Prostate gland (tissue), 2 donors: ENCODE data around the gene ADCY3. TPM values are rescaled to one million over a fixed set of nuclear protein-coding genes. Genes with fewer than 3 reads are reported as not detected.

Source experiments
- DNase-seq: peaks from one replicate; pipeline ENCODE4 v3.0.0-alpha.2; 2019; ENCODE audit warnings: low spot score
- H3K27ac ChIP-seq, 2 donors: fragments of 200-600 bp; sonication (generic); 2 replicates each; pipeline ENCODE4 v1.5.1; 2017 to 2019
- H3K27me3 ChIP-seq: fragments of 200-600 bp; sonication (generic); replicated peaks from 2 replicates; pipeline ENCODE4 v1.5.1; 2019; ENCODE audit not compliant: insufficient read depth
- H3K36me3 ChIP-seq, 2 donors: fragments of 200-600 bp; sonication (generic); 1 replicate in 1 of 2; 2 replicates in 1 of 2; pipeline versions ENCODE4 v1.5.1 to v1.8.1; 2017 to 2019
- H3K4me1 ChIP-seq: fragments of 200-600 bp; sonication (generic); replicated peaks from 2 replicates; pipeline ENCODE4 v1.5.1; 2019
- H3K4me3 ChIP-seq, 2 donors: fragments of 200-600 bp; sonication (generic); 2 replicates each; pipeline ENCODE4 v1.5.1; 2017 to 2019
- H3K9me3 ChIP-seq: fragments of 200-600 bp; sonication (generic); 2 replicates; pipeline ENCODE4 v1.5.1; 2017
- POLR2A ChIP-seq: fragments of 450-650 bp; IDR thresholded peaks from one replicate; pipeline ENCODE4 v1.6.1; 2016; ENCODE audit warnings: antibody characterized with exemption, mild to moderate bottlenecking
- POLR2AphosphoS5 ChIP-seq: sonication (generic); formaldehyde crosslinking; IDR thresholded peaks from one replicate; pipeline ENCODE4 v1.6.1; 2017; ENCODE audit warnings: antibody characterized with exemption
- WGBS: methylation state at CpG from one replicate; pipeline ENCODE4 v1.1.5; 2018; 5-methylcytosine and 5-hydroxymethylcytosine counted together
- intact Hi-C: fragments of 100-400 bp; cut with DNase I; formaldehyde crosslinking; loops from one replicate; pipeline ENCODE4 v1.14.2; 2022
- total RNA-seq, 2 donors: library from RNA; depleted of rRNA; stranded (reverse); fragments of >200 nt; gene quantifications; one replicate each; pipeline ENCODE4 v1.1.0, GENCODE V29; 2016
- TF ChIP-seq, protein P1 (sequence below), 4 experiments: fragments of 200-600 bp in 2 of 4; fragments of 450-650 bp in 2 of 4; sonication (generic) in 2 of 4; IDR thresholded peaks; 1 replicate in 3 of 4; 2 replicates in 1 of 4; pipeline ENCODE4 v1.5.1; 2016 to 2019; ENCODE audit warnings: antibody characterized with exemption in 4 of 4, mild to moderate bottlenecking in 2 of 4, moderate library complexity in 2 of 4

ADCY3 gene
- total RNA-seq, 2 donors from 2014 or later = 20.8 to 44.3 TPM

DNA sequence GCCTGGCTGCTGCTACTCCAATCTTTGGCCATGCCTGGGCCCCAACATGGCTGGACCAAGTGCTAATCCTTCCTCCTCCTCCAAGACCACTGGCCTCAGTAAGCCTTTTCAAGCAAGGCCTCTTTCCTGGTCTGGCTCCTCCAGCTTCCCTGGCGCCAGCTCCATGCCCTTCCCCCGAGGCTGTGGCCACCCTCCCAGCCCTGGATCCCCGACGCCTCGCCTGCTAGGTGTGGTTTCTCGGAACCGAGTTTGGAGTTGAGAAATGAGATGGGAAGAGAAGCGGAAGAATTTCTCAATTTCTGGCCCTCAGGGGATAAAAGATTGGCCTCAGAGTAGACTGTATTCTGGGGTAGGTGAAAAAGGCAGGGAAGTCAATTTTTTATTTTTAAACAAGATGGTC is 46.4 kb downstream of the ADCY3 start:
- intact Hi-C loops = no loop called here
- WGBS = 90% methylated on average over 8 of the region's 8 CpGs
- TF ChIP-seq, protein P1, sequence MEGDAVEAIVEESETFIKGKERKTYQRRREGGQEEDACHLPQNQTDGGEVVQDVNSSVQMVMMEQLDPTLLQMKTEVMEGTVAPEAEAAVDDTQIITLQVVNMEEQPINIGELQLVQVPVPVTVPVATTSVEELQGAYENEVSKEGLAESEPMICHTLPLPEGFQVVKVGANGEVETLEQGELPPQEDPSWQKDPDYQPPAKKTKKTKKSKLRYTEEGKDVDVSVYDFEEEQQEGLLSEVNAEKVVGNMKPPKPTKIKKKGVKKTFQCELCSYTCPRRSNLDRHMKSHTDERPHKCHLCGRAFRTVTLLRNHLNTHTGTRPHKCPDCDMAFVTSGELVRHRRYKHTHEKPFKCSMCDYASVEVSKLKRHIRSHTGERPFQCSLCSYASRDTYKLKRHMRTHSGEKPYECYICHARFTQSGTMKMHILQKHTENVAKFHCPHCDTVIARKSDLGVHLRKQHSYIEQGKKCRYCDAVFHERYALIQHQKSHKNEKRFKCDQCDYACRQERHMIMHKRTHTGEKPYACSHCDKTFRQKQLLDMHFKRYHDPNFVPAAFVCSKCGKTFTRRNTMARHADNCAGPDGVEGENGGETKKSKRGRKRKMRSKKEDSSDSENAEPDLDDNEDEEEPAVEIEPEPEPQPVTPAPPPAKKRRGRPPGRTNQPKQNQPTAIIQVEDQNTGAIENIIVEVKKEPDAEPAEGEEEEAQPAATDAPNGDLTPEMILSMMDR (IDR thresholded peaks at IDR 0.05) = no peak
- no peak for TF ChIP-seq POLR2AphosphoS5
- no peak for TF ChIP-seq POLR2A
- Histone ChIP-seq H3K27ac (no peak overlapping the region), H3K4me1 (no peaks in the 10 kb centered on the region), H3K27me3 (no peaks in the 10 kb centered on the region), H3K36me3 (no peaks in the 10 kb centered on the region), H3K9me3 (no peaks in the 10 kb centered on the region), H3K4me3 (no peak overlapping the region)
- no peak for DNase-seq

DNA sequence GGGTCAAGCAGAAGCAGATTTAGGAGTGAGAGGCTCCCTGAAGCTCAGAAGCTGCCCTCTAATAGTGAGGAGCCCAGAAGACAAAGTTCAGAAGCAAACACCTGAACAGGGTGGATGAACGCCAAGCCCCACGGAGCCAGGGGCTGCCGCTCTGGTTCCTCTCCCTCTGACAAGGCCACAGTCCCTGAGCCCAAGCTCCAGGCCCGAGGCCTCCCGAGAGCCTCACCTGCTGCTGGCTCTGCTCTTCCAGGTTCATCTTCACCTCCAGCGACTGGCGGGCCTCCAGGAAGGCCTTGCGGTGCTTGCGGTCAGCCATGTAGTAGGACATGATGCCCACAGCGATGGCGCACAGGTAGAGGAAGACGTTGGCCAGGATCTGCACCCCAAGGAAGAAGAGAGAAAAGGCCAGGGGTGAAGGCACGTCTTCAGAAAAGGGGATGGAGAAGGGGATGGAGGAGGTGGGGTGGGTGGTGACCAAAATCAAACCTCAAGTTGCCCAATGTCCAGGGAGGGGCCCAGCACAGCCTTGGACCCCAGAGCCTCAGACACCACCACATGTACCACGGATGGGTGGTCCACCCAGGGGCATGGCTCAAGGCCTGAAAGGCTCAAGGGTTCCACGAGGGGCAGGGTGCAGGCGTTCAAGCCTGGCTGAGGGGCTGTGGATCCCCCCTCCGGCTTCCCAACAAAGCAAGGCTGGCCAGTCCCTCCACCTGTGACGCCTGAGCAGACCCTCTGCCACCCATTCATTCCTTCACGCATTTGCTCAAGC is 47.5 kb downstream of the ADCY3 start:
- intact Hi-C loops = no loop called here
- DNase-seq = no peak
- Histone ChIP-seq H3K27ac (peak overlapping the region; percentile 24 to 61), H3K27me3 (no peaks in the 10 kb centered on the region), H3K4me1 (no peaks in the 10 kb centered on the region), H3K9me3 (no peaks in the 10 kb centered on the region), H3K4me3 (no peak overlapping the region), H3K36me3 (no peaks in the 10 kb centered on the region)
- TF ChIP-seq, protein P1 (IDR thresholded peaks at IDR 0.05) = no peak
- TF ChIP-seq POLR2AphosphoS5 = no peak
- no peak for TF ChIP-seq POLR2A
- WGBS = 94% methylated on average over 19 of the region's 19 CpGs

DNA sequence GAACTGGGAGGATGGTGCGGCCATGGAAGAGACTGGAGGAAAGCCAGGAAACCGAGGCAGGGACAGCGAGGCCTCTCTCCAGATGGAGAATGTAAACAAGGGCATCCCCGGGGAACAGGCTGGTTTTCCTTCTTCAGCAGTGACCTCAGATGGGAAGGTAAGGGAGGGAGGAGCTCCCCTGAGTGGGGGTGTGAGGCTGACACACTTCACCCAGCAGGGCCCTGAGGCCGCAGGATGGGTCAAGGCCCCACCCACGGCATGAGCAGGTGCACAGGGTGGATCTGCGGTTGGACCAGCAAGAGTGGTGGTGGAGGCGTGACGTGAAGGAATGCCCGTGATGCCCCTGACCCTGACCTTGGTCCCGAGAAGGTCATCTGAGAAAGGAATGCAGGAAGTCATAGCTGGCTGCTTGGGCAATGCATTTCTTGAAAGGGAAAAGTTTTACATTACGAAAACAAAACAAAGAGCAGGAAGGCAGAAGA is 48.1 kb downstream of the ADCY3 start:
- WGBS = 62% methylated on average over 12 of the region's 12 CpGs
- intact Hi-C loops = no loop called here
- no peaks in the 10 kb centered on the region for H3K27me3 ChIP-seq
- H3K36me3 ChIP-seq = no peaks in the 10 kb centered on the region
- no peak for DNase-seq
- no peaks in the 10 kb centered on the region for H3K9me3 ChIP-seq
- peak overlapping the region; percentile 24 to 61 for H3K27ac ChIP-seq
- H3K4me1 ChIP-seq = no peaks in the 10 kb centered on the region
- peak; percentile 66 for TF ChIP-seq POLR2AphosphoS5
- TF ChIP-seq, protein P1 (IDR thresholded peaks at IDR 0.05) = no peak
- H3K4me3 ChIP-seq = no peak overlapping the region

DNA sequence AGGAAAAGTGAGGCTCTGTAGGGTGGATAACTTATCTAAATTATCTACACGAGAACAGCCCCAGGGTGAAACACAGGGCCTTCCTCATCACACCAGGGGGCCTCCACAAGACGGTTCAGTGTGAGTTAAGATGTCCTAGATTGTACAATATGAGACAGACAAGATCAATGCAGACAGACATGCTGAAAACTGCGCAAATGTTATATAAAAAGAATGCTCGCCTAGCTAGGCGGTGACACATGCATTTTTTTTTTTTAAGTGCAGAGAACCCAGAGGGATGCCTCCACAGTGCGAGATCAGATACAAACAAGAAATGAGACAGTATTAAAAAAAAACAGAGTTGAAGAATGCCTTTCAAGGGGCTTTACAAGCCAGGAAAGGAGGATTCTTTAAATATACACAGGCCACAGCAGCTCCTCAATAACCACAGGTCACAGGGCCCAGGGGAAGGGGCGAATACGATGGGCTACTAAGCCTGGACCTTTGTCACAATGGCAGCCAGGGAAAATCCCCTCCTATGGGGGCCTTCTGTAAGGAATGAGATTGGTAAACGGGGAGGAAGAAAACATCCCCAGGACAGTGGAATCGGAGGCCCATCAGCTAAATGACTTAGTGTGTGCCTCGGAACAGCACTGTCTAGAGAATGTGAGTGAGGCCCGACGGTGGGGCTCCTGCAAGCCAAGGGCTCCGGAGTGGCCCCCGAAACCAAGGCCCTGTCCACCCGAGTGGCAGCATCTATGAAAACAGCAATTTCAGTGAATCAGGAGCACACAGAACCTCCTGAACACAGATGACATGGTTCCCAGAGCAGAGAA is 48.9 kb downstream of the ADCY3 start:
- H3K36me3 ChIP-seq = no peaks in the 10 kb centered on the region
- WGBS = 84% methylated on average over 16 of the region's 16 CpGs
- no peaks in the 10 kb centered on the region for H3K4me1 ChIP-seq
- TF ChIP-seq POLR2A (no peak), POLR2AphosphoS5 (no peak)
- TF ChIP-seq, protein P1 (IDR thresholded peaks at IDR 0.05) = no peak
- no peak for DNase-seq
- H3K9me3 ChIP-seq = no peaks in the 10 kb centered on the region
- no peak overlapping the region for H3K4me3 ChIP-seq
- peak overlapping the region in 1 of 2 donors; percentile 61 for H3K27ac ChIP-seq
- intact Hi-C loops = no loop called here
- H3K27me3 ChIP-seq = no peaks in the 10 kb centered on the region
